A204.1 (cell line): Measurements from ENCODE around the gene PLA2G4B.

ENCODE experiments used
- FAIRE-seq: peaks from 2 replicates; lab custom pipeline; 2012; peaks lifted over from hg19 to GRCh38; lab: Jason Lieb, UNC

Gene PLA2G4B

GRCh38 chr15:41838400-41838897 is at the start of gene PLA2G4B:
TSS of gene PLA2G4B (plus strand) at chr15:41838847. CDS start at chr15:41838914, 67 bp downstream.
- FAIRE-seq, result no peak

GRCh38 chr15:41789236-41789635 is 49.4 kb upstream of the PLA2G4B start:
- no peak for FAIRE-seq

DNA sequence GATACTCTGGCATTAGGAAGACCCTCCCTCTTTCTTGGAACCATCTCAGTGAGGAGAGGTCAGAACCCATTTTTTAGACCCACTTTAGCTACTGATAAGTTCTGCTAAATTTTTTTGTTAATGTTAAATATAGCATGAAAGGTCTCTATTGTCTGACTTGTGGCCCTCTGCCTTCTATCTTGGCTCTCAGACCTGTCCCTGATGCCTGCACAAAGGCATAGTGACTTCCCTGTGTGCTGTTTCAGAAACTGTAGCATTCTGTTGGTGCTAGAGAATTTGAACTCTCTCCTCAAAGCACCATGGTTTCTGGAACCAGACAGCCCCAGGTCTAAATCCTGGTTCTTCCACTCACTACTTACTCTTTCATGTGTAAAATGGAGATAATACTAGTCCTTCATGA is 49.0 kb upstream of the PLA2G4B start:
- FAIRE-seq, result no peak

GRCh38 chr15:41790169-41790568 is 48.5 kb upstream of the PLA2G4B start:
- FAIRE-seq, result no peak

DNA sequence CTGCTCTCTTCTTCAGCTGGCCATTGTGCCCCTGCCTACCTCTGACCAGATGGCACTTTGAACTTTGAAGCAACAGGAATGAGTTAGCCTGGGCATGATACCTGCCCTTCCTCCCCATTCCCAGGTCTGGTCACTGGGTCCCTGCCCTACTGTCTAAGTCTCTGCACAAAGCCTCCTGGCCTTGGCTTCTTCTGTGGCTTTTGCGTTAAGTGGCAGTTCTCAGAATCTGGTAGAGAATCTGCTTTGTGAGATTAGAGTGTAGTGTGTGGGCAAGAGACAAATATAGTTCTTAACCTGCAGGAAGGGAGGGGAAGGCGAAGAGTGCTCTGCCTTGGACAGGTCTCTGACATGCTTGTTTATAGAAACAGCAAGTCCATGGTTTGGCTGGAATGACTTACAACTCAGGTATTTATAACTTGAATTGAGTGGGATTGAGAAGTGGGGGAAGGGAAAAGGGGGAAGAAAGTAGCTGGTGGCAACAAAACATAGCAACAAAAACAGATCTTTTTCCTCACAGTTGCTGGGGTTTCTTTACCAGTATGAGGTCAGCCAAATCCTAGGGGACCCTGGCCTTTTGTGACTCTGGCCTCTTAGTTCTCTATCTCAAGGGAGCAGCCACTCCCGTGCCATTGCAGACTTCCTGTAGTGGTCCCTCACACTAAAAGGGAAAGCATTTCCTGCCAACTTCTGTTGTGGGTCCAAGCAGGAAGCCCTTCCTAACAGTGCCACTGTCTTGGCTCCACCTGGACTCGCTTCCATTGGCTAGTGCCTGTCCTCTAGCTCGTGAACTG is 47.7 kb upstream of the PLA2G4B start:
- FAIRE-seq, result no peak

DNA sequence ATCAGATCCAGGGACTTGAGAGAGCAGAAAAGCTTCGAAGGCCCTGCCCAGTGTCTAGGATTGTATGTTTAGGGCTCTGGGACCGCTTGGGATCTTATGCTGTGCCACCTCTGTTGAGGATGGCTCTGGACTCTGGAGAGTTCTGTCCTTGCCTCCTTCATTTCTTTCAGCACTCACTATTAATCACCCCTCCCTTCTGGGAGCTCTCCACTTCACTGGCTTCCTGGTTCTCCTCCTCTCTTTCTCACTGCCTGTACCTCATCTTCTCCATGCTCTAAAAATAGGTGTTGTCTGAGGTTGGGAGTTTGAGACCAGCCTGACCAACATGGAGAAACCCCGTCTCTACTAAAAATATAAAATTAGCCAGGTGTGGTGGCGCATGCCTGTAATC is 47.1 kb upstream of the PLA2G4B start:
- FAIRE-seq, result no peak

GRCh38 chr15:41792000-41792637 is 46.5 kb upstream of the PLA2G4B start:
- FAIRE-seq, result no peak

GRCh38 chr15:41794081-41794480 is 44.6 kb upstream of the PLA2G4B start:
- no peak for FAIRE-seq

GRCh38 chr15:41795996-41796856 is 42.4 kb upstream of the PLA2G4B start:
- FAIRE-seq, result no peak

- no peak for FAIRE-seq
These were observed 41.3 kb upstream of the PLA2G4B start for GRCh38 chr15:41797201-41797944.

- FAIRE-seq, result no peak
These were observed 39.8 kb upstream of the PLA2G4B start for GRCh38 chr15:41798607-41799487.

GRCh38 chr15:41799488-41799805 is 39.2 kb upstream of the PLA2G4B start:
- FAIRE-seq, result no peak

- no peak for FAIRE-seq
These were observed 37.5 kb upstream of the PLA2G4B start for GRCh38 chr15:41801185-41801584.

DNA sequence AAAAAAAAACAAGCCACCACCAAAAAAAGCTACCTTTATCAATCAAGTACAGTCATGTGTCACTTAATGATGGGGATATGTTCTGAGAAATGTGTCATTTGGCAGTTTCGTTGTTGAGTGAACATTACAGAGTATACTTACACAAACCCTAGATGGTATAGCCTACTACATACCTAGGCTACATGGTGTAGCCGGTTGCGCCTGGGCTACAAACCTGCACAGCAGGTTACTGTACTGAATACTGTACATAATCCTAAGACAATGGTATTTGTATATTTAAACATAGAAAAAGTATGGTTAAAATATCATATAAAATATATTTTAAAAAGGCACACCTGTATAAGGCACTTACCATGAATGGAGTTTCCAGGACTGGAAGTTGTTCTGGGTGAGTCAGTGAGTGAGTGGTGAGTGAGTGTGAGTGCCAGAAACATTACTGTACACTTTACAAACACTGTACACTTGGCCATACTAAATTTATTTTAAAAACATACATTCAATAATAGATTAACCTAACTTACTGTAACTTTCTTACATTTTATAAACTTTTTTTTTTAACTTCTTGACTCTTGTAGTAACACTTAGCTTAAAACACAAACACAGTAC is 36.7 kb upstream of the PLA2G4B start:
- FAIRE-seq, result no peak

GRCh38 chr15:41804361-41804760 is 34.3 kb upstream of the PLA2G4B start:
- no peak for FAIRE-seq

GRCh38 chr15:41804916-41805666 is 33.6 kb upstream of the PLA2G4B start:
- FAIRE-seq, result no peak

DNA sequence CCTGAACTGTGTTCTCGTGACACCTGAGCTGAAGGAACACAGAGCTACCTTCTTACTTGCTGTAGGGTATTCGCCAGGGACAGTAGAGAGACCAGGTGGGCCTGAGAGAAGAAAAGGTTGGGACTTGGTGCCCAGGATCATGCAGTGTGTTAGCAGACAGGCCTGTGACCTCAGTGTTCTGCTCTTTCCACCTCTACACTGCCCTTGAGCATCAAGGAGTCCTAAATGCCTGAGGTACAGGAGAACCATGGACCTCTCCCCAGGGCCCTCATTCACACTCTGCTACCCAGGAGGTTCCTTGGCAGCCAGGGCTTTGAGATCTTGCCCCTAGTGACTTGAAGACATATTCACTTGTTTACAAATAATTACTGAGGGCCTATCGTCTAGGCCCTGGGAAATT is 32.9 kb upstream of the PLA2G4B start:
- FAIRE-seq, result no peak

DNA sequence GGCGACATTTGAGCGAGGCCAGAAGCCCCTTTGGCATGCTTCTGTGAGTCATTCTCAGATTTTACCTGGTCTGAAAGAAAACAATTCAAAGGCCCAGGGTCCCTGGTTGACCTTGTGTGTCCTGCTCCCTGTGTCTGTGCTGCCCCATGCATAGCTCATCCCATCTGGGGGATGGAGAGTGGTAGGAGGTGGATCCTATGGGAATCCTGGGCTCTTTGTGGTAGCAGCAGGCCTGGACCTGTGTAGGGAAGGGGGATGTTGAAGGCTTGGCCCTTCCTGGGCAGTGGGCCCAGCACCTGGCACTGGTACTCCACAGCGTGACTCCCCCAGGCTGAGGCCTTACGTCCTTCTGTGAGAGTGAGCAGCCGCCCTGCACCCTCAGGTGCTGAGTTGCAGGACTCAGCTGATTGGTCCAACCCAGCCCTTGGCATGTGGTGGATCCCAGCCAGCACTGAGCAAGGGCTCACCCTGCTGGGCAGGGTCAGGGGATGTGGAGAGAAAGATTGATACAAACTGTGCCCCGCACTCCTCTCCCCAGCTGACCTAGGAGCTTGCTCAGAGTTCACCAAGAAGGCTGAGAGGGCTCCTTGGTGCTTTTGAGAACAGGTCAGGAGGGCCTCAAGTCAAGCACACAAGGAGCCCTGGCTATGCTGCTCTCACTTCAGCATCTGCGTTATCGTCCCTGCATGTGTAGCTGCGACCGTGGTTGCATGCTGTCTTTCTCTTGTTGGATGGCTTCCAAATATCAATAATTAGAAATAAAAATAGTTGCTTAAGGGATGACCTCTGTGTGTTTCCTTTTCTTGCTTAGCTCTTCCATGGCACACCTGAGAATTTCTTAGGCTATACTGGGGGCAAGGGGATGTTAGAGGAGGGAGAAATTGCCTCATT is 32.1 kb upstream of the PLA2G4B start:
- no peak for FAIRE-seq

- FAIRE-seq, result no peak
These were observed 29.5 kb upstream of the PLA2G4B start for GRCh38 chr15:41809121-41809520.
